IMR-90 (cell line): ENCODE results near the gene IFTAP.

Experiments
- CEBPB ChIP-seq: IDR thresholded peaks from 2 replicates; pipeline ENCODE4 v1.6.1; 2012; ENCODE audit warnings: low read depth, low read length, improper control_type of control experiment
- RAD21 ChIP-seq: IDR thresholded peaks from 2 replicates; pipeline ENCODE4 v1.6.1; 2012; ENCODE audit warnings: low read length, improper control_type of control experiment
- RCOR1 ChIP-seq: IDR thresholded peaks from 2 replicates; pipeline ENCODE4 v1.6.1; 2012; ENCODE audit warnings: mild to moderate bottlenecking, low read length, improper control_type of control experiment; ENCODE audit not compliant: insufficient replicate concordance
- TF ChIP-seq, protein P1 (sequence below): conservative IDR thresholded peaks from 2 replicates; pipeline ENCODE4 v1.5.1; 2012; ENCODE audit warnings: mild to moderate bottlenecking, low read depth, low read length, improper control_type of control experiment

DNA sequence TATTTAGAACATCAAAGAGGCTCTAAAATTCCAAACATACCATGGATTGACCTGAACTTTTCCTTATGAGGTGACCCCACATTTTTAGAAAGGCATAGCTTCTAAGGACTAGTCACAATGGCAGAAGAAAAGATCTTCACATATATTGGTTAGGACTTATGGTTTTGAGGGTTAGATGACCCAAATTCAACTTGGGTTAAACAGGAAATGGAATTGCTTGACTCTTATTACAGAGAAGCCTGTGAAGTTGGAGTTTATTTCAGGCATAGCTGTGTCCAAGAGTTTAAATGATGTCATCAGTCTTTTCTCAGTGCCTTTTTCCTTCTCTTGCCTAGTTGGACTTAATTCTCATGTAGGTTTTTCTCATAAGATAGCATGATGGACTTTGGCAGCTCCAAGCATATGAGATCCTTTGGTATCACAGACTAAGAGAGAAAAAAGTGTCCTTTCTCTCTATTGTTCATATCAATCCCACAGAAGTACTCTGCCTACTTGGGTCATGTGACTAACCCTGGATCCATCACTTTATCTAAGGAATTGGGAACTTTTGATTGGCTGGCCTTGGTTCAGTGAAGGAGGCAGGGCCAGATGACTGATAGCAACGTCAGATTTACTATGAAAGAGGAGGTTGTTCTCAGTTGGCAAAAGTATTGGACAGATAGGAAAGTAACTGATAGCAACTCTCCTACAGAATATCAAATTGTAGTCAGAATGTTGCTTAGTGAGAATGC, 43.8 kb upstream of the IFTAP start:
- TF ChIP-seq CEBPB (no peak), RAD21 (no peak), RCOR1 (no peak)
- TF ChIP-seq, protein P1, sequence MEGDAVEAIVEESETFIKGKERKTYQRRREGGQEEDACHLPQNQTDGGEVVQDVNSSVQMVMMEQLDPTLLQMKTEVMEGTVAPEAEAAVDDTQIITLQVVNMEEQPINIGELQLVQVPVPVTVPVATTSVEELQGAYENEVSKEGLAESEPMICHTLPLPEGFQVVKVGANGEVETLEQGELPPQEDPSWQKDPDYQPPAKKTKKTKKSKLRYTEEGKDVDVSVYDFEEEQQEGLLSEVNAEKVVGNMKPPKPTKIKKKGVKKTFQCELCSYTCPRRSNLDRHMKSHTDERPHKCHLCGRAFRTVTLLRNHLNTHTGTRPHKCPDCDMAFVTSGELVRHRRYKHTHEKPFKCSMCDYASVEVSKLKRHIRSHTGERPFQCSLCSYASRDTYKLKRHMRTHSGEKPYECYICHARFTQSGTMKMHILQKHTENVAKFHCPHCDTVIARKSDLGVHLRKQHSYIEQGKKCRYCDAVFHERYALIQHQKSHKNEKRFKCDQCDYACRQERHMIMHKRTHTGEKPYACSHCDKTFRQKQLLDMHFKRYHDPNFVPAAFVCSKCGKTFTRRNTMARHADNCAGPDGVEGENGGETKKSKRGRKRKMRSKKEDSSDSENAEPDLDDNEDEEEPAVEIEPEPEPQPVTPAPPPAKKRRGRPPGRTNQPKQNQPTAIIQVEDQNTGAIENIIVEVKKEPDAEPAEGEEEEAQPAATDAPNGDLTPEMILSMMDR, result no peak
